ENCODE data around the gene CRACR2B.

- TF ChIP-seq CTCF (conservative IDR thresholded peaks at IDR 0.05; ENCODE audit: low read length), result no peak; the same call in 1 of the 2 replicates
- TF ChIP-seq EZH2phosphoT487 (IDR thresholded peaks at IDR 0.05; ENCODE audit: borderline replicate concordance), result no peak
Observed at GRCh38 chr11:880447-880846, 52.7 kb downstream of the CRACR2B start.

All from Loucy (cell line).